Erythroblast (primary cell): ENCODE results near the gene INPP4B.

Experiments
- DNase-seq, 2 experiments: peaks; one replicate each; lab custom pipeline; 2025; lab: John Stamatoyannopoulos, UW
- GATA1 ChIP-seq: IDR thresholded peaks from 2 replicates; pipeline ENCODE4 v1.6.1; 2011; ENCODE audit warnings: low read depth, mild to moderate bottlenecking, control low read depth, low read length, moderate library complexity
- POLR2A ChIP-seq: IDR thresholded peaks from 2 replicates; pipeline ENCODE4 v1.6.1; 2011; ENCODE audit warnings: mild to moderate bottlenecking, low read length

INPP4B gene

GRCh38 chr4:142741995-142742394 lies 104.1 kb downstream of the INPP4B start:
- no peak for DNase-seq
- no peak for TF ChIP-seq GATA1
- no peak for TF ChIP-seq POLR2A

- no peak for TF ChIP-seq GATA1
- no peak for TF ChIP-seq POLR2A
- DNase-seq, result no peak
These were observed 117.9 kb downstream of the INPP4B start for GRCh38 chr4:142728233-142728632.

- TF ChIP-seq GATA1 (no peak), POLR2A (no peak)
- no peak for DNase-seq
These were observed 119.0 kb downstream of the INPP4B start for GRCh38 chr4:142727149-142727548.

GRCh38 chr4:142725886-142726285 lies 120.2 kb downstream of the INPP4B start:
- TF ChIP-seq GATA1, result no peak
- no peak for TF ChIP-seq POLR2A
- no peak for DNase-seq

- TF ChIP-seq POLR2A, result no peak
- TF ChIP-seq GATA1, result no peak
- DNase-seq, result no peak
These were observed 124.9 kb downstream of the INPP4B start for GRCh38 chr4:142721187-142721586.

- no peak for TF ChIP-seq POLR2A
- TF ChIP-seq GATA1, result no peak
- DNase-seq, result peak in 1 of 2 experiments; percentile 22
These were observed 126.1 kb downstream of the INPP4B start for GRCh38 chr4:142719854-142720541.

GRCh38 chr4:142718981-142719380 lies 127.1 kb downstream of the INPP4B start:
- DNase-seq, result no peak
- TF ChIP-seq GATA1, result no peak
- TF ChIP-seq POLR2A, result no peak

- TF ChIP-seq POLR2A (no peak), GATA1 (no peak)
- no peak for DNase-seq
These were observed 130.4 kb downstream of the INPP4B start for GRCh38 chr4:142715727-142716126.

GRCh38 chr4:142713282-142714030 lies 132.6 kb downstream of the INPP4B start:
- DNase-seq, result no peak
- TF ChIP-seq GATA1, result no peak
- no peak for TF ChIP-seq POLR2A

- TF ChIP-seq POLR2A (no peak), GATA1 (no peak)
- DNase-seq, result no peak
These were observed 137.9 kb downstream of the INPP4B start for GRCh38 chr4:142708231-142708630.

- TF ChIP-seq GATA1, result no peak
- TF ChIP-seq POLR2A, result no peak
- no peak for DNase-seq
These were observed 138.7 kb downstream of the INPP4B start for GRCh38 chr4:142707401-142707800.

GRCh38 chr4:142706381-142706780 lies 139.7 kb downstream of the INPP4B start:
- TF ChIP-seq GATA1 (no peak), POLR2A (no peak)
- DNase-seq, result no peak

GRCh38 chr4:142705820-142706219 lies 140.3 kb downstream of the INPP4B start:
- TF ChIP-seq POLR2A (no peak), GATA1 (no peak)

GRCh38 chr4:142703694-142704309 lies 142.3 kb downstream of the INPP4B start:
- no peak for DNase-seq
- TF ChIP-seq GATA1 (no peak), POLR2A (no peak)

More at GRCh38 chr4:142705820-142706219, 140.3 kb downstream of the INPP4B start:
- no peak for DNase-seq

- no peak for DNase-seq
- TF ChIP-seq GATA1, result no peak
These were observed 145.1 kb downstream of the INPP4B start for GRCh38 chr4:142701017-142701416.
